Measurements from ENCODE around the gene DDX6. TPM values are rescaled to one million over a fixed set of nuclear protein-coding genes. Genes with fewer than 3 reads are reported as not detected.

DDX6 gene
- total RNA-seq, 2 experiments from 2014 or later: 46.5 to 128 TPM

DNA sequence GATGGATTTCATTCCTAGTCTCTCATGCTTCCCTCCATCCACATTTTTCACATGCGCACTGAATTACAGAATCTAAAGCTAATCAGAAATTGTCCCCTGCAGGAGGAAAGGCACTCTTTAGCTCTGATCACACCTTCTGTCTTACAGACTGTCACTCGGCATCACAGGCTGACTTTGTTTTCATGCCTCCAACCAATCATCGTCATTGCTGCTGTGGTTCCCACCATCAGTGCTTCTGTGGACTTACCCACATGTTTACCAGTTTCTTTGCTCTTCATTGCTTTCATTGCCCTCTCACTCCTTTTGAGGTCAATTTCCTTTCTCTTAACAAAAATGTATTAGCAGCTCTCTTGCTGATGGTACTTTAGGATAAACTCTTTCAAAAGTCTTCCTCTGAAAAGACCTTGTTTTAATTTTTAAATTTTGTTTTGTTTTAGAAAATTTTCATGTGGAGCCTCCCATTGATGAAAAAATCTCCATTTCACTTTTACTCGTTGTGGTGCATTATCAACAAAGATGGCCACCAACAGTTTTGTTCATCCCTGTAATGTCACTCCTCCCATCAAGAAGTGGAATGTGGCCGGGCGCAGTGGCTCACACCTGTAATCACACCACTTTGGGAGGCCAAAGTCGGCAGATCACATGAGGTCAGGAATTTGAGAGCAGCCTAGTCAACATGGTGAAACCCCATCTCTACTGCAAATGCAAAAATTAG lies 91.3 kb downstream of the DDX6 start:
- Histone ChIP-seq H4K20me1 (ENCODE audit: insufficient read depth, low read length) (no peaks in the 10 kb centered on the region), H3K79me2 (ENCODE audit: insufficient read depth, low read depth, low read length) (no peaks in the 10 kb centered on the region), H3K9me2 (ENCODE audit: insufficient read depth, low read length) (no peaks in the 10 kb centered on the region), H3K4me2 (ENCODE audit: low read length) (no peak overlapping the region), H3K27ac (ENCODE audit: low read depth, low read length, poor library complexity, severe bottlenecking) (no peak overlapping the region), H3K9me3 (ENCODE audit: low read length) (no peaks in the 10 kb centered on the region), H3K4me3 (ENCODE audit: low read depth, low read length, poor library complexity, severe bottlenecking) (no peak overlapping the region), H3K36me3 (ENCODE audit: insufficient read depth, low read length) (no peaks in the 10 kb centered on the region), H3K4me1 (ENCODE audit: insufficient read depth, low read length, poor library complexity, severe bottlenecking) (peaks cover 6% of the 10 kb centered on the region), H2AFZ (ENCODE audit: low read length) (no peak overlapping the region)
- no TSS peak for BruUV-seq (replicated peaks)
- intact Hi-C loops (cut with micrococcal nuclease; ENCODE audit: unreplicated experiment): no loop called here
- POLR2A ChIA-PET: interaction anchor here (0.6 kb wide), 2 partner anchors 69 to 317 kb away, joined by 4 read pairs; no protein-coding TSS in a partner anchor
- CTCF ChIA-PET (ENCODE audit: unreplicated experiment): no interaction called here
- no peak for TF ChIP-seq EZH2phosphoT487 (IDR thresholded peaks at IDR 0.05; ENCODE audit: borderline replicate concordance, low read depth, low read length)
- TF ChIP-seq, protein P1, sequence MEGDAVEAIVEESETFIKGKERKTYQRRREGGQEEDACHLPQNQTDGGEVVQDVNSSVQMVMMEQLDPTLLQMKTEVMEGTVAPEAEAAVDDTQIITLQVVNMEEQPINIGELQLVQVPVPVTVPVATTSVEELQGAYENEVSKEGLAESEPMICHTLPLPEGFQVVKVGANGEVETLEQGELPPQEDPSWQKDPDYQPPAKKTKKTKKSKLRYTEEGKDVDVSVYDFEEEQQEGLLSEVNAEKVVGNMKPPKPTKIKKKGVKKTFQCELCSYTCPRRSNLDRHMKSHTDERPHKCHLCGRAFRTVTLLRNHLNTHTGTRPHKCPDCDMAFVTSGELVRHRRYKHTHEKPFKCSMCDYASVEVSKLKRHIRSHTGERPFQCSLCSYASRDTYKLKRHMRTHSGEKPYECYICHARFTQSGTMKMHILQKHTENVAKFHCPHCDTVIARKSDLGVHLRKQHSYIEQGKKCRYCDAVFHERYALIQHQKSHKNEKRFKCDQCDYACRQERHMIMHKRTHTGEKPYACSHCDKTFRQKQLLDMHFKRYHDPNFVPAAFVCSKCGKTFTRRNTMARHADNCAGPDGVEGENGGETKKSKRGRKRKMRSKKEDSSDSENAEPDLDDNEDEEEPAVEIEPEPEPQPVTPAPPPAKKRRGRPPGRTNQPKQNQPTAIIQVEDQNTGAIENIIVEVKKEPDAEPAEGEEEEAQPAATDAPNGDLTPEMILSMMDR (conservative IDR thresholded peaks at IDR 0.05; ENCODE audit: low read length): no peak
- no peak for DNase-seq (ENCODE audit: low spot score)

Small RNAs within 50 kb of the gene (small RNA-seq; reads per million reads assigned to genes)
- not detected for gene AP004609.2
- gene RF00019: not detected
- not detected for gene RNU6-376P

Other genes starting within 250 kb of the DDX6 start
- gene IFT46, start 225.2 kb downstream of the DDX6 start, total RNA-seq (2014; rRNA removed; shearing (Covaris generic)): 17.5 and 17.6 TPM in 2 replicates
- gene IFT46, start 225.2 kb downstream of the DDX6 start, total RNA-seq (2022): 14.6 and 14.7 TPM in 2 replicates
- gene ARCN1, start 218.8 kb downstream of the DDX6 start, total RNA-seq (2014; rRNA removed; shearing (Covaris generic)): 51.0 and 55.2 TPM in 2 replicates
- gene ARCN1, start 218.8 kb downstream of the DDX6 start, total RNA-seq (2022): 98.9 and 101 TPM in 2 replicates
- gene PHLDB1, start 183.5 kb downstream of the DDX6 start, total RNA-seq (2014; rRNA removed; shearing (Covaris generic)): not detected in 2 replicates
- 0.19 and 0.28 TPM in 2 replicates for gene PHLDB1, start 183.5 kb downstream of the DDX6 start, total RNA-seq (2022)
- not detected in 2 replicates for gene TREH, start 111.5 kb downstream of the DDX6 start, total RNA-seq (2014; rRNA removed; shearing (Covaris generic))
- gene TREH, start 111.5 kb downstream of the DDX6 start, total RNA-seq (2022): not detected in 2 replicates
- 1.4 and 3.3 TPM in 2 replicates for gene CXCR5, start 92.7 kb upstream of the DDX6 start, total RNA-seq (2014; rRNA removed; shearing (Covaris generic))
- 7.1 and 7.3 TPM in 2 replicates for gene CXCR5, start 92.7 kb upstream of the DDX6 start, total RNA-seq (2022)
- 3.7 and 6.4 TPM in 2 replicates for gene BCL9L, start 134.8 kb upstream of the DDX6 start, total RNA-seq (2014; rRNA removed; shearing (Covaris generic))
- 14.8 and 16.6 TPM in 2 replicates for gene BCL9L, start 134.8 kb upstream of the DDX6 start, total RNA-seq (2022)
- 0.28 TPM in 1 of 2 replicates, not detected in the other for gene UPK2, start 165.1 kb upstream of the DDX6 start, total RNA-seq (2014; rRNA removed; shearing (Covaris generic))
- 0.34 TPM in 1 of 2 replicates, not detected in the other for gene UPK2, start 165.1 kb upstream of the DDX6 start, total RNA-seq (2022)
- not detected in 2 replicates for gene FOXR1, start 180.6 kb upstream of the DDX6 start, total RNA-seq (2014; rRNA removed; shearing (Covaris generic))
- not detected in 2 replicates for gene FOXR1, start 180.6 kb upstream of the DDX6 start, total RNA-seq (2022)
- 47.7 and 49.7 TPM in 2 replicates for gene CENATAC, start 207.0 kb upstream of the DDX6 start, total RNA-seq (2014; rRNA removed; shearing (Covaris generic))
- 48.1 and 60.6 TPM in 2 replicates for gene CENATAC, start 207.0 kb upstream of the DDX6 start, total RNA-seq (2022)
- gene RPS25, start 227.2 kb upstream of the DDX6 start, total RNA-seq (2014; rRNA removed; shearing (Covaris generic)): 1,395 and 1,541 TPM in 2 replicates
- gene RPS25, start 227.2 kb upstream of the DDX6 start, total RNA-seq (2022): 1,648 and 1,680 TPM in 2 replicates
- gene TRAPPC4, start 227.6 kb upstream of the DDX6 start, total RNA-seq (2014; rRNA removed; shearing (Covaris generic)): 49.3 and 64.3 TPM in 2 replicates
- 58.0 and 58.5 TPM in 2 replicates for gene TRAPPC4, start 227.6 kb upstream of the DDX6 start, total RNA-seq (2022)
- gene SLC37A4, start 239.7 kb upstream of the DDX6 start, total RNA-seq (2014; rRNA removed; shearing (Covaris generic)): 14.5 and 14.8 TPM in 2 replicates
- 16.6 and 20.5 TPM in 2 replicates for gene SLC37A4, start 239.7 kb upstream of the DDX6 start, total RNA-seq (2022)

Data from OCI-LY7 (cell line).